PFSK-1 (cell line): ENCODE data around the gene ARHGEF4.

Experiments used
- POLR2AphosphoS5 ChIP-seq: IDR thresholded peaks from 2 replicates; pipeline ENCODE4 v1.6.1; 2012; ENCODE audit warnings: low read depth, mild to moderate bottlenecking, control low read depth, low read length, moderate library complexity
- TAF1 ChIP-seq: IDR thresholded peaks from 2 replicates; pipeline ENCODE4 v1.6.1; 2012; ENCODE audit warnings: low read length, control low read depth, borderline replicate concordance; ENCODE audit not compliant: insufficient read depth
- TF ChIP-seq, protein P1 (sequence below), 2 experiments: IDR thresholded peaks; 2 replicates each; pipeline versions ENCODE4 v1.6.1 to v1.8.0; 2011 to 2012; ENCODE audit warnings: low read depth in 2 of 2, low read length in 2 of 2, control low read depth in 1 of 2, inconsistent platforms in 1 of 2, mild to moderate bottlenecking in 1 of 2, moderate library complexity in 1 of 2; ENCODE audit not compliant: insufficient read depth in 1 of 2

DNA sequence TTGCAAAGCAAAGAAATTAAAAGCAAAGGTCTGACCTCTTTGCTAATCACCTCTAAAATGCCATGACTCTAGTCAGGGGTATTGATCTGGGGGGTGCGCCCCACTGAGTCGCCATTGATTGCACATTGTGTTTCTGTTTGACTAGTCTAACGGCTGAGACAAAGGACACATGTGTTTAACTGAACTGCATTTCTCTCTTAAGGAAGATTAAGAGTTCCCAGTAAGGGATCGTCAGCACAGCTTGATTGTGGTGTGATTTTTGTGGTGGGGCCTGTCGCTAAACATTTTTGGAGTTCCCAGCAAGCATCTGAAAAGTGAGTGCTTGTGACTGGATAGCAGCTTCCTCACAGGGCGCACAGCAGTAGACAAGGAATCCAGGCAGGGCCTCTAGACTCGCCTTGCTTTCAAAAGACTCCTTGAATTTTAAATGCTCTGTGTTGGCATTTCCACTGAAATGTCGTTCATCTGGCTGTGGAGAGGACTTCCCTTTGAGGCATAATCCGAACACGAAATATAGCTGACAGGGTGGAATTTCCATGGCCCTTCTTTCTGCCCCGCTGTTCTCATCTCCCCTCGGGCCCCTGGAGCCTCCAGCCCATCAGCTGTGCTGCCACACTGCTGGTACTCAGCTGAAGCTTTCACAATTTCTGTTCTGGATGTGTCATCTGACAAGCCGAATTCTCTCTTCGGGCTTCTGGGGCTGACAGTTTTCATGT is 130.2 kb downstream of the ARHGEF4 start:
- TF ChIP-seq, protein P1, sequence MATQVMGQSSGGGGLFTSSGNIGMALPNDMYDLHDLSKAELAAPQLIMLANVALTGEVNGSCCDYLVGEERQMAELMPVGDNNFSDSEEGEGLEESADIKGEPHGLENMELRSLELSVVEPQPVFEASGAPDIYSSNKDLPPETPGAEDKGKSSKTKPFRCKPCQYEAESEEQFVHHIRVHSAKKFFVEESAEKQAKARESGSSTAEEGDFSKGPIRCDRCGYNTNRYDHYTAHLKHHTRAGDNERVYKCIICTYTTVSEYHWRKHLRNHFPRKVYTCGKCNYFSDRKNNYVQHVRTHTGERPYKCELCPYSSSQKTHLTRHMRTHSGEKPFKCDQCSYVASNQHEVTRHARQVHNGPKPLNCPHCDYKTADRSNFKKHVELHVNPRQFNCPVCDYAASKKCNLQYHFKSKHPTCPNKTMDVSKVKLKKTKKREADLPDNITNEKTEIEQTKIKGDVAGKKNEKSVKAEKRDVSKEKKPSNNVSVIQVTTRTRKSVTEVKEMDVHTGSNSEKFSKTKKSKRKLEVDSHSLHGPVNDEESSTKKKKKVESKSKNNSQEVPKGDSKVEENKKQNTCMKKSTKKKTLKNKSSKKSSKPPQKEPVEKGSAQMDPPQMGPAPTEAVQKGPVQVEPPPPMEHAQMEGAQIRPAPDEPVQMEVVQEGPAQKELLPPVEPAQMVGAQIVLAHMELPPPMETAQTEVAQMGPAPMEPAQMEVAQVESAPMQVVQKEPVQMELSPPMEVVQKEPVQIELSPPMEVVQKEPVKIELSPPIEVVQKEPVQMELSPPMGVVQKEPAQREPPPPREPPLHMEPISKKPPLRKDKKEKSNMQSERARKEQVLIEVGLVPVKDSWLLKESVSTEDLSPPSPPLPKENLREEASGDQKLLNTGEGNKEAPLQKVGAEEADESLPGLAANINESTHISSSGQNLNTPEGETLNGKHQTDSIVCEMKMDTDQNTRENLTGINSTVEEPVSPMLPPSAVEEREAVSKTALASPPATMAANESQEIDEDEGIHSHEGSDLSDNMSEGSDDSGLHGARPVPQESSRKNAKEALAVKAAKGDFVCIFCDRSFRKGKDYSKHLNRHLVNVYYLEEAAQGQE (IDR thresholded peaks at IDR 0.05; ENCODE audit: insufficient read depth in 1 of 2, low read depth in 2 of 2, low read length in 2 of 2) = no peak
- TF ChIP-seq POLR2AphosphoS5 (no peak), TAF1 (no peak)
